Stimulated activated naive CD8-positive, alpha-beta T cell treated with anti-CD3 and anti-CD28 coated beads, Interleukin-15, Interleukin-2, amounts not matched to agents 100 U/mL and 50 U/mL, for 24 hours (primary cell): ENCODE measurements around the gene PRDM16.

Experiments used
- ATAC-seq: fragments of 150-1000 bp; cut with Tn5 transposase; one replicate; pipeline ENCODE4 v1.10.0; 2021
- DNase-seq: peaks from one replicate; pipeline ENCODE4 v3.0.0; 2021

Gene PRDM16

GRCh38 chr1:3359756-3360440 lies 290.9 kb downstream of the PRDM16 start:
- DNase-seq (no peak), ATAC-seq (no peak)

GRCh38 chr1:3360646-3361257 lies 291.7 kb downstream of the PRDM16 start:
- ATAC-seq = no peak
- DNase-seq = no peak

- no peak for ATAC-seq
- no peak for DNase-seq
These were observed 294.0 kb downstream of the PRDM16 start for GRCh38 chr1:3363023-3363422.

- no peak for DNase-seq
- ATAC-seq = no peak
These were observed 294.8 kb downstream of the PRDM16 start for GRCh38 chr1:3363756-3364155.

- ATAC-seq (no peak), DNase-seq (no peak)
These were observed 295.5 kb downstream of the PRDM16 start for GRCh38 chr1:3364551-3364950.

GRCh38 chr1:3364983-3365382 lies 296.0 kb downstream of the PRDM16 start:
- ATAC-seq (no peak), DNase-seq (no peak)

GRCh38 chr1:3365523-3366125 lies 296.6 kb downstream of the PRDM16 start:
- DNase-seq (no peak), ATAC-seq (no peak)

GRCh38 chr1:3366126-3367051 lies 297.4 kb downstream of the PRDM16 start:
- ATAC-seq = no peak
- DNase-seq = no peak

GRCh38 chr1:3367376-3367775 lies 298.4 kb downstream of the PRDM16 start:
- no peak for ATAC-seq
- DNase-seq = no peak

- ATAC-seq = no peak
- no peak for DNase-seq
These were observed 299.1 kb downstream of the PRDM16 start for GRCh38 chr1:3368059-3368458.

- DNase-seq (no peak), ATAC-seq (no peak)
These were observed 299.9 kb downstream of the PRDM16 start for GRCh38 chr1:3368711-3369445.

GRCh38 chr1:3369446-3370076 lies 300.6 kb downstream of the PRDM16 start:
- ATAC-seq = no peak
- DNase-seq = no peak

GRCh38 chr1:3370856-3371703 lies 302.1 kb downstream of the PRDM16 start:
- DNase-seq = no peak
- ATAC-seq = no peak

- peak; percentile 48 for DNase-seq
- ATAC-seq = peak; percentile 70
These were observed 303.3 kb downstream of the PRDM16 start for GRCh38 chr1:3372317-3372716.

- ATAC-seq = no peak
- no peak for DNase-seq
These were observed 304.2 kb downstream of the PRDM16 start for GRCh38 chr1:3373175-3373574.

GRCh38 chr1:3373700-3374405 lies 304.9 kb downstream of the PRDM16 start:
- no peak for ATAC-seq

GRCh38 chr1:3375245-3375644 lies 306.2 kb downstream of the PRDM16 start:
- ATAC-seq (no peak), DNase-seq (no peak)

More at GRCh38 chr1:3373700-3374405, 304.9 kb downstream of the PRDM16 start:
- no peak for DNase-seq

- DNase-seq (no peak), ATAC-seq (no peak)
These were observed 308.2 kb downstream of the PRDM16 start for GRCh38 chr1:3377166-3377565.

GRCh38 chr1:3377604-3378279 lies 308.7 kb downstream of the PRDM16 start:
- no peak for DNase-seq
- no peak for ATAC-seq
